H1 (cell line): ENCODE measurements around the gene PCDHGA8. TPM values are rescaled to one million over a fixed set of nuclear protein-coding genes. Genes with fewer than 3 reads are reported as not detected.

Experiments
- CTCF ChIA-PET: fragments of 300-600 bp; sonication (Branson Sonifier 250); formaldehyde crosslinking; loops from one replicate; lab custom pipeline; 2021; ENCODE audit not compliant: partially characterized antibody; lab: Charles Lee
- POLR2A ChIA-PET: fragments of 300-600 bp; sonication (Branson Sonifier 250); formaldehyde crosslinking; loops from one replicate; lab custom pipeline; 2021; ENCODE audit warnings: inconsistent platforms; ENCODE audit not compliant: partially characterized antibody; lab: Charles Lee
- DNase-seq, 2 experiments: peaks; one replicate each; pipeline versions ENCODE4 v3.0.0 to v3.0.0-alpha.2; 2010 to 2022; ENCODE audit warnings: low spot score in 2 of 2, low read depth in 1 of 2, mixed read lengths in 1 of 2
- FAIRE-seq: peaks from 2 replicates; lab custom pipeline; 2011; peaks lifted over from hg19 to GRCh38; lab: Jason Lieb, UNC
- H2AFZ ChIP-seq: 2 replicates; pipeline ENCODE4 v1.8.1; 2012; ENCODE audit warnings: low read length, inconsistent platforms
- H2AK5ac ChIP-seq: 2 replicates; pipeline ENCODE4 v1.6.1; 2013; ENCODE audit warnings: low read depth, low read length
- H2BK120ac ChIP-seq: replicated peaks from 2 replicates; pipeline ENCODE3; 2013; ENCODE audit warnings: low read depth, low read length, inconsistent platforms
- H2BK12ac ChIP-seq: 2 replicates; pipeline ENCODE4 v1.6.1; 2013; ENCODE audit warnings: low read depth, low read length
- H2BK15ac ChIP-seq: 2 replicates; pipeline ENCODE4 v1.6.1; 2013; ENCODE audit warnings: low read length
- H2BK20ac ChIP-seq: 2 replicates; pipeline ENCODE4 v1.6.1; 2013; ENCODE audit warnings: low read length
- H2BK5ac ChIP-seq: 2 replicates; pipeline ENCODE4 v1.6.1; 2013; ENCODE audit warnings: low read depth, low read length
- H3K14ac ChIP-seq: 2 replicates; pipeline ENCODE4 v1.6.1; 2013; ENCODE audit warnings: inconsistent platforms; ENCODE audit not compliant: insufficient read length
- H3K18ac ChIP-seq: 2 replicates; pipeline ENCODE4 v1.6.1; 2013; ENCODE audit warnings: low read length; ENCODE audit errors: extremely low read depth
- H3K23ac ChIP-seq: 2 replicates; pipeline ENCODE4 v1.6.1; 2013; ENCODE audit warnings: inconsistent platforms; ENCODE audit not compliant: insufficient read length
- H3K23me2 ChIP-seq: 2 replicates; pipeline ENCODE4 v1.6.1; 2013; ENCODE audit warnings: low read depth, low read length
- H3K27ac ChIP-seq: 2 replicates; pipeline ENCODE4 v1.6.1; 2011; ENCODE audit warnings: low read depth, low read length, inconsistent platforms
- H3K27me3 ChIP-seq, 4 experiments: replicated peaks in 1 of 4; 1 replicate in 1 of 4; 2 replicates in 3 of 4; pipeline versions ENCODE4 v1.6.1 to v1.8.1; 2011 to 2013; ENCODE audit warnings: low read length in 3 of 4, mild to moderate bottlenecking in 3 of 4, inconsistent platforms in 2 of 4, mixed read lengths in 2 of 4, moderate library complexity in 1 of 4; ENCODE audit not compliant: control insufficient read depth in 3 of 4, insufficient read depth in 3 of 4; ENCODE audit errors: extremely low read depth in 1 of 4
- H3K36me3 ChIP-seq, 4 experiments: 2 replicates each; pipeline versions ENCODE4 v1.6.1 to v1.8.1; 2011 to 2013; ENCODE audit warnings: mild to moderate bottlenecking in 4 of 4, low read length in 3 of 4, moderate library complexity in 2 of 4, control low read depth in 1 of 4, inconsistent platforms in 1 of 4; ENCODE audit not compliant: insufficient read depth in 4 of 4, control insufficient read depth in 2 of 4
- H3K4ac ChIP-seq: replicated peaks from 2 replicates; pipeline ENCODE3; 2013; ENCODE audit warnings: low read length, low read depth, mixed read lengths, inconsistent platforms; ENCODE audit not compliant: insufficient read length
- H3K4me1 ChIP-seq, 4 experiments: replicated peaks in 1 of 4; 1 replicate in 1 of 4; 2 replicates in 3 of 4; pipeline versions ENCODE4 v1.6.1 to v1.8.1; 2011 to 2013; ENCODE audit warnings: low read length in 3 of 4, inconsistent platforms in 2 of 4, mixed read lengths in 1 of 4; ENCODE audit not compliant: insufficient read depth in 4 of 4, control insufficient read depth in 3 of 4
- H3K4me2 ChIP-seq, 2 experiments: 2 replicates each; pipeline versions ENCODE4 v1.6.1 to v1.8.1; 2011 to 2013; ENCODE audit warnings: low read depth in 2 of 2, low read length in 2 of 2, control low read depth in 1 of 2, inconsistent platforms in 1 of 2, mild to moderate bottlenecking in 1 of 2; ENCODE audit not compliant: insufficient read depth in 1 of 2
- H3K4me3 ChIP-seq, 4 experiments: fragments of 200-600, 300-600 bp in 1 of 4; sonication (generic), shearing (Covaris generic), sonication (Bioruptor Twin) in 1 of 4; 2 replicates each; pipeline versions ENCODE4 v1.5.1 to v1.8.1; 2011 to 2016; ENCODE audit warnings: low read length in 4 of 4, low read depth in 3 of 4, control low read depth in 2 of 4, inconsistent platforms in 2 of 4, mild to moderate bottlenecking in 2 of 4, mixed read lengths in 1 of 4, moderate library complexity in 1 of 4; ENCODE audit not compliant: insufficient read depth in 2 of 4; ENCODE audit errors: extremely low read depth in 1 of 4
- H3K56ac ChIP-seq: replicated peaks from 2 replicates; pipeline ENCODE3; 2013; ENCODE audit warnings: low read depth, mild to moderate bottlenecking, mixed read lengths, low read length, inconsistent platforms; ENCODE audit not compliant: insufficient read length
- H3K79me1 ChIP-seq: 2 replicates; pipeline ENCODE4 v1.6.1; 2013; ENCODE audit warnings: low read depth, low read length, control low read depth
- H3K79me2 ChIP-seq, 2 experiments: 2 replicates each; pipeline versions ENCODE4 v1.6.1 to v1.8.1; 2012 to 2013; ENCODE audit warnings: low read length in 2 of 2, mild to moderate bottlenecking in 2 of 2, inconsistent platforms in 1 of 2; ENCODE audit not compliant: insufficient read depth in 2 of 2, control insufficient read depth in 1 of 2
- H3K9ac ChIP-seq, 4 experiments: replicated peaks in 1 of 4; 1 replicate in 1 of 4; 2 replicates in 3 of 4; pipeline versions ENCODE4 v1.6.1 to v1.8.1; 2011 to 2013; ENCODE audit warnings: low read depth in 3 of 4, low read length in 3 of 4, control low read depth in 2 of 4, mild to moderate bottlenecking in 2 of 4, moderate library complexity in 2 of 4, inconsistent platforms in 1 of 4; ENCODE audit errors: extremely low read depth in 1 of 4
- H3K9me3 ChIP-seq, 2 experiments: 2 replicates each; pipeline versions ENCODE4 v1.6.1 to v1.8.1; 2012 to 2013; ENCODE audit warnings: mild to moderate bottlenecking in 2 of 2, moderate library complexity in 2 of 2, control low read depth in 1 of 2, inconsistent platforms in 1 of 2, low read depth in 1 of 2, low read length in 1 of 2, mixed read lengths in 1 of 2; ENCODE audit not compliant: insufficient read depth in 2 of 2
- H4K20me1 ChIP-seq, 2 experiments: replicated peaks in 1 of 2; 2 replicates each; pipeline versions ENCODE3 to v1.8.1; 2011 to 2013; ENCODE audit warnings: inconsistent platforms in 2 of 2, low read length in 2 of 2, mild to moderate bottlenecking in 1 of 2; ENCODE audit not compliant: insufficient read depth in 2 of 2, control insufficient read depth in 1 of 2
- H4K5ac ChIP-seq: 2 replicates; pipeline ENCODE4 v1.6.1; 2013; ENCODE audit warnings: low read length, low read depth, mixed read lengths, inconsistent platforms; ENCODE audit not compliant: insufficient read length
- H4K8ac ChIP-seq: 2 replicates; pipeline ENCODE4 v1.8.0; 2013; ENCODE audit warnings: mild to moderate bottlenecking, moderate library complexity, low read length, inconsistent platforms; ENCODE audit not compliant: insufficient read depth; ENCODE audit errors: extremely low read depth
- H4K91ac ChIP-seq: replicated peaks from 2 replicates; pipeline ENCODE3; 2013; ENCODE audit warnings: low read length, mixed read lengths, inconsistent platforms; ENCODE audit not compliant: insufficient read length
- BRCA1 ChIP-seq: IDR thresholded peaks from 2 replicates; pipeline ENCODE4 v1.6.1; 2012; ENCODE audit warnings: low read depth, low read length, improper control_type of control experiment
- GTF2F1 ChIP-seq: IDR thresholded peaks from 2 replicates; pipeline ENCODE4 v1.6.1; 2012; ENCODE audit warnings: low read depth, low read length, improper control_type of control experiment, borderline replicate concordance
- HDAC6 ChIP-seq: IDR thresholded peaks from one replicate; pipeline ENCODE4 v1.7.1; 2012; ENCODE audit warnings: low read depth, mild to moderate bottlenecking, inconsistent platforms, low read length, moderate library complexity
- POLR2AphosphoS5 ChIP-seq: IDR thresholded peaks from 2 replicates; pipeline ENCODE4 v1.6.1; 2011; ENCODE audit warnings: low read depth, low read length
- RNF2 ChIP-seq: fragments of 200-900, 300-1000 bp; sonication (generic); IDR thresholded peaks from 2 replicates; pipeline ENCODE4 v1.7.1; 2016; ENCODE audit warnings: borderline replicate concordance, low read depth, mild to moderate bottlenecking, antibody characterized with exemption, low read length; ENCODE audit not compliant: poor library complexity, severe bottlenecking; ENCODE audit errors: missing control alignments
- SUZ12 ChIP-seq: fragments of 200-600 bp; sonication (generic); IDR thresholded peaks from 2 replicates; pipeline ENCODE4 v1.6.1; 2012; ENCODE audit warnings: mild to moderate bottlenecking, inconsistent platforms, low read length, moderate library complexity, mixed read lengths
- TEAD4 ChIP-seq: IDR thresholded peaks from 2 replicates; pipeline ENCODE4 v1.6.1; 2012; ENCODE audit warnings: low read depth, low read length, inconsistent platforms, mixed read lengths
- WGBS, 2 experiments: shearing (Covaris generic) in 1 of 2; methylation state at CpG; one replicate each; pipeline versions ENCODE4 v1.1.6 to v1.1.7; 2013 to 2015; ENCODE audit warnings: low lambda C conversion rate in 2 of 2, mixed read lengths in 2 of 2, inconsistent platforms in 1 of 2, low coverage in 1 of 2, missing lambda C conversion rate in 1 of 2; ENCODE audit not compliant: insufficient replicate concordance in 2 of 2, insufficient coverage in 1 of 2, insufficient read length in 1 of 2; ENCODE audit errors: extremely low coverage in 1 of 2, missing lambda C conversion rate in 1 of 2; 5-methylcytosine and 5-hydroxymethylcytosine counted together
- polyA plus RNA-seq, 7 experiments: library from polyadenylated mRNA; depleted of rRNA in 3 of 7; stranded (reverse) in 5 of 7; unstranded in 2 of 7; fragments of >200 nt in 5 of 7; fragments of 200-250 nt in 2 of 7; gene quantifications; 1 replicate in 5 of 7; 2 replicates in 1 of 7; 4 replicates in 1 of 7; pipeline versions ENCODE4 v1.2.1 to v1.2.3, GENCODE V29; 2011 to 2013; ENCODE audit warnings: missing spikeins in 2 of 7, mixed read lengths in 2 of 7
- total RNA-seq: library from RNA; stranded (reverse); fragmentation: NEBNext Ultra II Directional; extraction: Animal tissue kit (Norgen Biotek cat#: 25700); gene quantifications from 2 replicates; pipeline ENCODE4 v1.2.1, GENCODE V29; 2021
- TF ChIP-seq, protein P1 (sequence below): IDR thresholded peaks from 2 replicates; pipeline ENCODE4 v1.6.1; 2012; ENCODE audit warnings: inconsistent platforms

PCDHGA8 gene
- total and polyA plus RNA-seq, 2 of the 8 experiments (the other 6 are each of a cell fraction or from before 2014, with no cell fraction given) = 0.79 to 1.4 TPM

DNA sequence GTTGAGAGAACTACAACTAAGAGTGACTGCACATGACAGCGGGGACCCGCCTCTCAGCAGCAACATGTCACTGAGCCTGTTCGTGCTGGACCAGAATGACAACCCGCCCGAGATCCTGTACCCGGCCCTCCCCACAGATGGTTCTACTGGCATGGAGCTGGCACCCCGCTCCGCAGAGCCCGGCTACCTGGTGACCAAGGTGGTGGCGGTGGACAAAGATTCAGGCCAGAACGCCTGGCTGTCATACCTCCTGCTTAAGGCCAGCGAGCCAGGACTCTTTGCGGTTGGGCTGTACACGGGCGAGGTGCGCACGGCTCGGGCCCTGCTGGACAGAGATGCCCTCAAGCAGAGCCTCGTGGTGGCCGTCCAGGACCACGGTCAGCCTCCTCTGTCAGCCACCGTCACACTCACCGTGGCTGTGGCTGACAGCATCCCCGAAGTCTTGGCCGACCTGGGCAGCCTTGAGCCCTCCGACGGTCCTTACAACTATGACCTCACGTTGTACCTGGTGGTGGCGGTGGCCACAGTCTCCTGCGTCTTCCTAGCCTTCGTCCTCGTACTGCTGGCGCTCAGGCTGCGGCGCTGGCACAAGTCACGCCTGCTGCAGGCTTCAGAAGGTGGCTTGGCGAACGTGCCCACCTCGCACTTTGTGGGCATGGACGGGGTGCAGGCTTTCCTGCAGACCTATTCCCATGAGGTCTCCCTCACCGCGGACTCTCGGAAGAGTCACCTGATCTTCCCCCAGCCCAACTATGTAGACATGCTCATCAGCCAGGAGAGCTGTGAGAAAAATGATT lies 7.8 kb upstream of the PCDHGA8 start:
- Histone ChIP-seq H3K56ac (no peak overlapping the region), H3K18ac (no peak overlapping the region), H3K14ac (no peak overlapping the region), H3K23me2 (no peaks in the 10 kb centered on the region; the same call in 1 of the 2 replicates), H2BK20ac (no peak overlapping the region), H2BK5ac (no peak overlapping the region), H4K20me1 (no peaks in the 10 kb centered on the region), H3K79me2 (no peaks in the 10 kb centered on the region), H2BK120ac (no peak overlapping the region), H3K9ac (no peak overlapping the region), H4K8ac (no peak overlapping the region), H3K36me3 (peaks cover 0 to 14% (median 0%) of the 10 kb centered on the region in 4 experiments; a peak in 2 of 8 replicates), H4K91ac (no peak overlapping the region), H2AFZ (no peak overlapping the region), H3K4me3 (no peak overlapping the region), H3K27ac (no peak overlapping the region), H3K4me1 (no peaks in the 10 kb centered on the region), H2BK12ac (no peak overlapping the region), H3K79me1 (no peaks in the 10 kb centered on the region), H3K4me2 (no peak overlapping the region), H4K5ac (no peak overlapping the region), H3K4ac (no peak overlapping the region), H3K9me3 (peaks cover 37 to 41% of the 10 kb centered on the region in 2 experiments), H2BK15ac (no peak overlapping the region), H2AK5ac (no peak overlapping the region), H3K23ac (no peak overlapping the region), H3K27me3 (no peaks in the 10 kb centered on the region; a peak in 1 of 7 replicates)
- no peak for DNase-seq
- FAIRE-seq = no peak
- CTCF ChIA-PET = no interaction called here
- WGBS, 2 experiments = 91% methylated on average over 43 of the region's 43 CpGs; no CpG with 5 or more reads in 1 of the 2 experiments
- POLR2A ChIA-PET = no interaction called here
- TF ChIP-seq POLR2AphosphoS5 (no peak), GTF2F1 (no peak), BRCA1 (no peak), TEAD4 (no peak), SUZ12 (no peak), RNF2 (no peak), HDAC6 (no peak)
- TF ChIP-seq, protein P1, sequence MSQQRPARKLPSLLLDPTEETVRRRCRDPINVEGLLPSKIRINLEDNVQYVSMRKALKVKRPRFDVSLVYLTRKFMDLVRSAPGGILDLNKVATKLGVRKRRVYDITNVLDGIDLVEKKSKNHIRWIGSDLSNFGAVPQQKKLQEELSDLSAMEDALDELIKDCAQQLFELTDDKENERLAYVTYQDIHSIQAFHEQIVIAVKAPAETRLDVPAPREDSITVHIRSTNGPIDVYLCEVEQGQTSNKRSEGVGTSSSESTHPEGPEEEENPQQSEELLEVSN = no peak
